Effector CD8-positive, alpha-beta T cell (primary cell): ENCODE measurements around the gene BSPRY.

Experiments used
- DNase-seq: peaks from one replicate; lab custom pipeline; 2025; lab: John Stamatoyannopoulos, UW
- total RNA-seq, 4 experiments: gene quantifications; one replicate each; lab custom pipeline; 2026; lab: John Stamatoyannopoulos, UW

BSPRY gene
- 0.91 to 1.5 (median 1.1) reads per million in 4 experiments for total RNA-seq

DNA sequence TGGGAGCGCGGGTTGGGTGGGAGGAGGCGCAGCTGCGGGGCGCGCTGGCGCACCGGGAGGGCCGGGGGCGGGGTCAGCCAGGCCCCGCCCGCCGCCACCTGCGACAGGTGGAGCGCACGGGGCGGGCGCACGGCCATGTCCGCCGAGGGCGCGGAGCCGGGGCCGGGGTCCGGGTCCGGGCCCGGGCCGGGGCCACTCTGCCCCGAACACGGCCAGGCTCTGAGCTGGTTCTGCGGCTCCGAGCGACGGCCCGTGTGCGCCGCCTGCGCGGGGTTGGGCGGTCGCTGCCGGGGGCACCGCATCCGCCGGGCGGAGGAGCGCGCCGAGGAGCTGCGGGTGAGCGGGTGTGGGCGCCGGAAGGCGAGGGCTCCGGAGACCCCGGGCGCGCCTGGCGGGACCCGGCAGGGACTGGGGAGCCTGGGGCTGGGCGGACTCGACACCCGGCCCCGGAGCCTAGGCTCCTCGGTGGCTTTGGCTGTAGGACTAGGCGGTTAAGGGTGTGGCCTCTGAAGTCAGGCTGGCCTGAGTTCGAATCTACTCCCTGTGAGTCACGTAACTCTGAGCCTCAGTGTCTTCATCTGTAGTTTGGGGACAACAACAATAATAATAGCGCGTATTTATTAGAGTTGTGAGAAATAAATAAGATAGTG, at the start of gene BSPRY:
Gene BSPRY, plus strand, starts transcription at position 97 of the 650 bp plus-strand sequence. Its CDS starts 39 bp downstream, at position 136.
- no peak for DNase-seq

DNA sequence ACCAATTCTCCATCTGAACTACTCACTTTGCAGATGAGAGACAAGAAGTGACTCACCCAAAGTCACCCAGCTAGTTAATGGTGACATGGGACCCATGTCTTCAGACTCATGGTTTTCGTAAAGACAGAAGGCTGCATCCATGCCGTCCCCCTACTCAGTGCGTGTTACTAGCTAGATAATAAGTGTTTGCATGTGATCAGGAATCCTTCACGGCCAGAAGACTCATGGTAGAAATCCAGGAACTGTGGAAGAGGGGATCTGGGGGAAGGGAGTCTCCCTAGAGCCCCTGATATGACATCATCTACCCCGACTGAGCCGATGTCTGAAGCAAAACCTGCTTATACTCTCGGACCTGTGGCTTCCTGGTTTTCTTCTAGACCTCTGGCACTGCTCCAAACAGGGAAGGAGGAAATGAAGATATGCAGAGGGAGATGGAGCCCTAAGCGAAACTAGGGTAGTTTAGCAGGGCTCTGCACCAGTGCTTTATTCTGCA, 49.5 kb upstream of the BSPRY start:
- no peak for DNase-seq

DNA sequence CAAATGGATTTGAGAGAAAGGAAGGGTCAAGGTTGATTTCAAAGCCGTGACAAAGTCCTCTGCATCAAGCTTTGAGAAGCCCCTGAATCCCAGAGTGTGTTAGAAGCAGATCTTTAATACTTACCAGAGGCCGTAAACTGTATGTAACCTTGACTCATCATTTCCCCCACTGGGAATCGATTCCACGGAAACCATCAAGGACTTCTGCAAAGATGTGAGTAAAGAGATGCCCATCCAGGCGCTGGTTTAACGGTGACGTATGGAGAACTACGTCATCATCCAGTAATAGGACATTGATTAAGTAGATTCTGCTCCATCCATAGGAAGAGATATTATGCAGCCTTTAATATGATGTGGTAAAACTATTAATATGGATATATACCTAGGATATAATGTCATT, 47.8 kb upstream of the BSPRY start:
- no peak for DNase-seq

DNA sequence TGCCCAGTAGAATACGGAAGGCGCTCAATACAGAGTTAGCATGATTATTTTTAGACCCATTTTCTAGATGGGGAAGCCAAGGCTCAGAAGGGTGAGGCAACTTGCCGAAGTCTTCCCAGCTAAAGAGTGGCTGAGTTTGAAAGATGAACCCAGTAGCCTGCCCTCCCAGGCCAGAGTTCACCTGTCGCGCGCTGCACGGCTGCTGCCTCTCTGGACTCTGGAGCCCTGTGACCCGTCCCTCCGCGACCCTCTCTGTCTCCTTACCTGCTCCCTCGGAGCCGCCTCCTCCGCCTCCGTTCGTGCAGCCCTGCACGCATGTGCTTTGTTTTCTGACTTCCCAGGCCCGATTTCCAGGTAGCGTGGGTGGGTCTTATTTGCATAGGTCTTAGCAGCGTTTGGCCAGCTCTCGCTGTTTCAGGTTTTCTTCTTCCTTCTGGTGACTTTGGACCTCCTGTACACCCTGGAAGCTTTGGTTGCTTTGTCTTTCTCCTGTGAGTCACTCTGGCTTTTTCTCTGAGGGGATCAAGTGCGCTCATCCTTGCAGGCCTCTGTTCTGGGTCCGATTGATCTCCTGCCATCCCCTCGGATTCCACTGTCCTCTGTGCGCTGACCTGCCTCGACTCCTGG, 46.4 kb upstream of the BSPRY start, which contains the start of gene RNF183:
Gene RNF183, minus strand, starts transcription at position 585 of the 627 bp plus-strand sequence. CDS start 5,192 bp downstream, outside the sequence.
- DNase-seq: no peak

DNA sequence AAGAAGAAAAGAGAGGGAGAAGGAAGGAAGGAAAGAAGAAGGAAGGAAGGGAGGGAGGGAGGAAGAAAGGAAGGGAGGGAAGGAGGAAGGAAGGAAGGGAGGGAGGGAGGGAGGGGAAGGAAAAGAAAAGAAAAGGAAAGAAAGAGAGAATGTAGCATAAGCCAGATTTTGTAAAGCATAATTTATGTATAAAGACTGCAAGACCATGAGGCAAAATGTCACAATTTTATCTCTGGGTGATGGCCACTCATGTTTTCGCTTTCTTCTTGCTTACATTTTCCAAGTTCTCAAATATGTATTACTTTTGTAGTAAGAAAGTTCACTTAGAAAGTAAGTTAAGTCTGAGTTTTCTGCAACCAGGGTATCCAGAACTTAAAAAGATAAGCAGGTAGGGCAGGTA, 42.8 kb upstream of the BSPRY start:
- DNase-seq: no peak

DNA sequence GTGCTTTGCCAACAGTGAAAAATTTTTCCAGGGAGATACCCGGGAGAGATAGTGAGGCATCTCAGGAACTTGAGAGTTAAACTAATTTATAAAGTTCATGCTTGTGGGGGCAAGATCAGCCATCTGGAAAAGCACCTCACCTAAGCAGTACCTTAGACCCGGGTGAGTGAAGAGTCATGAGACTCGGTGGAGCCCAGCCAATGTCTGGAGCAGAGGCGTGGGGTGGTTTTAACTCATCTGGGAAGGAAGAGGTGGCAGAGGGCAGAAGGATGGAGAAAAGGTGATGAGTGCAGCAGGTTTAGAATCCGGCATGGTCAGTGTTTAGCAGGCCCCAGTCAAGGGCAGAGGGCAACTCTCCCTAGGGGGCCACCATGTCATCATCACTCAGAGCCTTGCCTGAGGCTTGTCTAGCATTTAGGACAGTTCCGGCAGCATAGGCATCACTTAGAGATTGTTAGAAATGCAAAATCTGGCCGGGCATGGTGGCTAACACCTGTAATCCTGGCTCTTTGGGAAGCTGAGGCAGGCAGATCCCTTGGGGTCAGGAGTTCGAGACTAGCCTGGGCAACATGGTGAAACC, 41.9 kb upstream of the BSPRY start:
- DNase-seq: no peak

DNA sequence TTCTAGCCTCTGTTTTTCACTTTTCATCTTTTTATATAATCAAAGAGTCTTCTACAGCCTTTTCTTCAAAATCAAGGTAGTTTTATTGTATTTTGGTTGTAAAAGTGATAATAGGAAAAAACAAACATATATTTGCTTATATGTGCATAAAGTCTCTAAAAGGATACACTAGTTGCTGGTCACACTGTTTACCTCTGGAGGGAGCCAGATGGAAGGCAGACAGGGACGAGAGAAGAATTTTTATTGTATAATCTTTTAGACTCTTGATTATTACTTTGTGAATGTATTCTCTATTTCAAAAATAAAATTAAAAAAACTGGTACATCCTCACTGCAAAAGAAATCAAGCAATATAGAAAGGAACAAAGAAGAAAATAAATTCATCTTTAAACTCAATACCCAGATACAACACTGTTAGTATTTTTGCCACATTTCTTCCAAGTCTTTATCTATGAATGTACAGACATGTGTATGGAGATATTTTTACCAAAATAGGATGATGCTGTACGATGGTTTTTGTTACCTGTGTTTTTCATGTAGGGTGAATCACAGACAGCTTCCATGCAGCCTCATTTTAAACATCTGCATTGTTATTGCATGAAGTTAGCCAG, 40.0 kb upstream of the BSPRY start:
- no peak for DNase-seq

DNA sequence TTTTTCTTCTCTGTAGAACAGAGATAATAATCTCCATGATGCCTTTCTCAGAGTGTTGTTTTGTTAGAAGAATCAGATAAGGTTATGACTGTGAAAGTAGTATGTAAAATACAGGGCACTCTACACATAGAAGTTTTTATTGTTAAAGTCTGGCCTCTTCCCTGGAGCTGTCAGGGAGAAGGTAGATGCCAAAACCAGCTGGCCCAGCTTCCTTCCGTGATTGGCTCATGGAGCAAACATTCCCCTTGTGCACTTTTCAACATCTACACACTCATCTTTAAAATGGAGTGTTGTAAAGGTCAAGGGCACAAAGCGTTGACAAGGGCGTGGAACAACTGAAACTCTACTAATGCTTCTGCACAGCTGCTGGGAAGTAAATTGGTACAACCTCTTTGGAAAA, 38.8 kb upstream of the BSPRY start:
- no peak for DNase-seq

DNA sequence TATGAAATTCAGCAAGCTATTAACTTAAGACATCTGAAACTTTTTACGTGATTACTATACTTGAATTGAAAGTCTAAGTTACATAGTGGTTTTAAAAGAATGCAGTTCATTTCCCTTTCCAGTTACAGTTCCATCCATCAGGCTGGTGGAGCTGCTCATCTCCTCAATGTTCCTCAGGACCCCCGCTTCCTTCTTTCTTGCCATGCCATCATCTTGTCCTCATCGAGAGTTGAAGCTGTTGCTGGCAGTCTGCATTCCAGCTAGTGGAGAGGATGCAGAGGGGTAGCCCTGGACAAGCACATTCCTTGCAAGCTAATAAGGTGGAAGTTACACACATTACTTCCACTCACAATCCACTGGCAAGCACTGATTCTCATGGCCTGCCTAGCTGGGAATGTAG, 37.4 kb upstream of the BSPRY start:
- no peak for DNase-seq

DNA sequence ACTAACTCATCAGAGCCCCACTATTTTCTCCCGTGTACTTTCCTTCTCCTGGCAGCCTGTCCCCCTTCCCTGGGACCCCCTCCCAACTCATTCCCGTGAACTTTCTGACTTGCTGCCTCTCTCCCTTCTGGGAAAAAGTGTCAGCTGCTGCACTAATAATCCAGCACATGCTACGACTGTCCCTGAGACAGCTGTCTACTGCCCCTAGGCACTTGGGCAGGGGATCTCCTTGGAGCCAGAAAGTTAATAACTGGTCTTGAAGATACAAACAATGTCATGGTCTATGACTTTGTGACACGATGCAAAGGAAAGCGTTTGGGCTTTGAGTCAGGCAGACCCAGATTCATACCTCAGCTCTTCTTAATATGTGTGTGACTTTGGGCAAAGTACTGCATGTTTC, 36.1 kb upstream of the BSPRY start:
- no peak for DNase-seq

DNA sequence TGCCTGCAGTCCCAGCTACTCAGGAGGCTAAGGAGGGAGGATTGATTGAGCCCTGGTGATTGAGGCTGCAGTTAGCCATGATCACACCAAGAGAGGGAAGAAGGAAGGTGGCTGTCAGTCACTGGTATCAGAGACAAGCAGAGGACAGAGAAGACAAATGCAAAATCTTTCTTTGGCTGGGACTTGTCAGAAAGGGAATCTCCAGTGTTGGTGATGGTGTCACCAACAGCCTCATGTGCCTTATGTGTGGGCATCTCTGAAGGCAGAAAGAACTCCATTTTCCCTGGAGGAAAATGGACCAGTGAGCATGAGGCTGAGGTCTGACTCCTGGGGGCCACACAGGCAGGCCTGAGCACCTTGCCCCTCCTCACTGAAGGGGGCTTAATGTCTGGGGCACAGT, 34.1 kb upstream of the BSPRY start:
- no peak for DNase-seq

DNA sequence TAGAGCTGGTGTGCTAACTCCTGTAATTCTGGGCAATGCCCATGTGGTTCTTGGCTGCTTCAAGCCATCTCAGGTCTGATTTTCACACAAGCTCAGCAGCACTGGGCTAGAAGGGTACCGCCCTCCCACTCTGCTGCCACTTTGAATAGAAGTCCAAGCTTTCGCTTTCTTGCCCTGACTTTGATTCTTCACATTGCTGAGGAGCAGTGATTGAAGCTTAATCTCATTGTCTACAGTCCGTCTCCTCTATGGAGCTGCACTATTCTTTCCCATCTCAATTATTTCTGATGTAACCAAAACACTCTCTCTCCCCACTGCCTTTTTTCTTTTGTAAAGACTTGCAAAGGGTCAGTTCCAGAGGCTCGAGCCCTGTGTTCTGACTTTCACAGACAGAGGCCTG, 33.3 kb upstream of the BSPRY start:
- DNase-seq: no peak

DNA sequence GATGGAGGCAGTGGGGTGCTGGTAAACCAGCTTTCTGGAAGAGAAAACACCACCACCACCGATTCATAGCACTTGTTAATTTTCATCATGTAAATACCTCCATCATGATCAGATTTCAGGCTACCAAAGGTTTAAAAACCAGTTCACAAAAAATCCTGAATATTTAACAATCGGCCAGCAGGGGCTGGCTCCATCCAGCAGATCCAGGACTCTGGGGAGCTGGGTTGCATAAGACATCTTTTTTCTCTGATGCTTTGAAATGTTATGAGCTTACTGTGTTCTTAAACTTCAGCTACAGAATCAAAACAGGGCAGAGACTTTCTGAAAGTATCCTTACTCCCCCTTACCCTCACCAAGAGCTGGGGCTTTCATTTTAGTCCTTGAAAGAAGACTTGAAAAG, 31.6 kb upstream of the BSPRY start:
- no peak for DNase-seq

DNA sequence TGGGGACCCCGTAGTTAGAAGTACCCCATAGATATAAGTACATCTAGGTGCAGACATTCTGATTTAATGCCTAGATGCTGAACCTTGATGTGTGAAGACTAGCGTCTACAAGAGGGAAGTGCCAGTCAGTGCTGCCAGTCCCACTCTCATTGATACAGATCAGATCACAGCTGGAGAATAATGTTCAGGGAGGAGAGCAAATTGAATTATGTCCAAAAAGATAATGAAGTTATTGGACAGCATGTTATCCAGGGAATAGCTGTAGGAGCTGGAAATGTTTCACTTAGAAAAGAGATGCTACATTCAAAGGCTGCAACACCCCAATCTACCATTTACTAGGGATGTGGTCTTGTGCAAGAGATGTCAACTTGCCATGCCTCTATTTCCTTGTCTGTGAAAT, 30.3 kb upstream of the BSPRY start:
- DNase-seq: no peak

DNA sequence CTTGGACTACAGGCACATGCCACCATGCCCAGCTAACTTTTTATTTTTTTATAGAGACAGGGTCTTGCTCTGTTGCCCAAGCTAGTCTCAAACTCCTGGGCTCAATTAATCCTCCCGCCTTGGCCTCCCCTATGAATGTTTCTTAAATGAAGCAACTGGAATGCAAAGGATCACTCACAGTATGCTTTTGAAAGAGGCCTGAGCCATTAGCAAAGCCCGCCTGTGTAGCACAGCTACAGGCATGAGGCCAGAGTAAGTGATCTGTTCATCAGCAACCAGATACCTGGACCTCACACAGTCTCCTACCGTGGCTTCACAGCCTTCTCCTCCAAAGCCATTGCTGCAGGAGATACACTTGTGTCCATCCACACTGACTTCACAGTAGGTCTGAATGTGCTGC, 29.3 kb upstream of the BSPRY start:
- DNase-seq: no peak

DNA sequence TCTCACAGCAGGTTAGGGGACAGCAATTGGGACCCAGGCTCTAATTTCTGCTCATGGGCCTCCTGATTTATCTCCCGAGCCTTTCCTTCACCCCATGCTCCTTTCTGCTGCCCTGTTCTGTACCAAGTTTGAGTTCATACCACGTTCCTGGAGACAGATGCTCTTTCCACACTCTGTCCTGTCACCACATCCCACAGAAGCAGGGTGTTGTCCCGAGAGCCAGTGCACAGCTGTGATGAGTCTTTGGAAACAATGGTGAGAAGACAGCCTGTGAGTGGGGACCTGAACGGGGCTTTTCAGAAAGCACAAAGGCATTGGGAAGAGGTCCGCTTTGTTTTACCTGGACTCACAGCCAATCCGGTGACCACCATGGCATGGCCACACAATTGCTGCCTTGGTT, 26.7 kb upstream of the BSPRY start:
- DNase-seq: no peak

DNA sequence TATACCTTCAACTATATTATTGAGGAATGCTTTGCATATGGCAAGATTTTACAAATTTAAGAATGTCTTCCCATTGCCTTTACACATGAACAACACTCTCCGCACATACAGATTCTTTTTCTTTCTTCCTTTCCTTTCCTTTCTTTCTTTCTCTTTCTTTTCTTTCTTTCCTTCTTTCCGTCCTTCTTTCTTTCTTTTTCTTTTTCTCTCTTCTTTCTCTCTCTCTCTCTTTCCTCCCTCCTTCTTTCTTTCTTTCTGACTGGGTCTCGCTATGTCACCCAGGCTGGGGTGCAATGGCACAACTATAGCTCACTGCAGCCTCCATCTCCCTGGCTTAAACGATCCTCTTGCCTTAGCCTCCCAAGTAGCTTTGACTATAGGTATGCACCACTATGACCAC, 23.1 kb upstream of the BSPRY start:
- no peak for DNase-seq

DNA sequence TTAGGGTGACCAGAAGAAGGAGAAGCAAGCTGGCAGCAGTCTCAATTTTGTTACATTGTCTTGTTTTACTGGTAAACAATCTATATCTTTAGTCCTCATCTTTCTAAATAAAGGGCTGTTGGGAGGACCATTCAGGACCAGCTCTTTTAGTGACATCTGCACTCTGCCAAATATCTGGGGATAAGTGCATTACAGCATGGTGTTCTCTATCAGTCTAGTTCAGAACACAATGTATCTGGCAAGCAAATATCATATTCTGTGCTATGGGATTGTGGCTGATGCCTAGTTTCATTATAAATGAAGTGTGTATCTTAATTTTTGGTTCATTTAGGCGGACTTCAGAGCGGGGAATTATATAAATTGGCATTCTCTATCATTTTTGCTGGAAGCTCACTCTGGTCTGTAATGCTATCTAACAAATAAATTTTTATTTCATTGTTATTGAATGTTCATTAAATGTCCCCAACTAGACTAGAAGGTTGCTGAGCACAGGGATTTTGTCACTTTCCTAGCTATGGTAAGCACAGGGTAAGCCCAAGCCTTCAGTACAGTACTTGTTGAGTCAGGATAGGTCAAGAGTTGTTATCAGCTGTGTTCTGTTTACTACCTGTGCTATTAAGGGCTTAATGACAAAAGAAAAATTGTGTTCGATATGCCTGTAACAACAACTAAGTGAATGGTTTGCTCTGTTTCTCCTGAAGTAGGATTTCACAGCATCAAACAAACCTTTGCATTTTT, 21.1 kb upstream of the BSPRY start:
- DNase-seq: no peak

DNA sequence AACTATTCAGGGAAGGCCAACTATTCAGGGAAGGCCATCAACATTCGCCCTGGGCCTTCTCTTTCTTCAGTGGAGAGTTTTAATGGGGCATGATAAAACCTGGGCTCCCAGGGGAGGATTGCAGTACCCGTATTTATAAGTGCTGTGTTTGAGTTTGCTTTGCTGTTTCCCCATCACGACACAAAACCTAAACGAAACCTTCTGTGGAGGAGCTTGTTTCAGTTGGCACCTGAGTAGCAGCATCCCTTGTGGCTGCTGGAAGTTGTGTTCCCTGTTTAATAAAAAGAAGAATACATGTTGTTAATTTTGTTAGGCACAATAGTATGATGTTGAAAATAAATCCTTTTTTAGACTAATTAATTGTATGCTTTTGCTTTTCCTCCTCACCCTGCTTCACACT, 17.6 kb upstream of the BSPRY start:
- DNase-seq: no peak

DNA sequence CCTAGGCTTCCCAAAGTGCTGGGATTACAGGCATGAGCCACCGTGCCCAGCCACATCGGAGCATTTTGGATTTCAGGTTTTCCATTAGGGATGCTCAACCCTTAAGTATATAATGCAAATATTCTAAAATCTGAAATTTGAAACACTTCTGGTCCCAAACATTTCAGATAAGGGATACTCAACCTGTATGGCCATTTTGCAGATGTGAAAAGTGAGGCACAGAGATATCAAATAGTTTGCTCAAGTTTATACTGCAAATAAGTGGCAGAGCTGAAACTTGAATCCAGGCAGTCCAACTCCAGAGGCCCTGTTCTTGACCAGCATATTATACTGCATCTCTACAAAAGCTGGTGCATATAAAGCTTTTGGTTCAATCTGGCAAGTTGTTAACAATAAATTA, 11.6 kb upstream of the BSPRY start:
- no peak for DNase-seq

DNA sequence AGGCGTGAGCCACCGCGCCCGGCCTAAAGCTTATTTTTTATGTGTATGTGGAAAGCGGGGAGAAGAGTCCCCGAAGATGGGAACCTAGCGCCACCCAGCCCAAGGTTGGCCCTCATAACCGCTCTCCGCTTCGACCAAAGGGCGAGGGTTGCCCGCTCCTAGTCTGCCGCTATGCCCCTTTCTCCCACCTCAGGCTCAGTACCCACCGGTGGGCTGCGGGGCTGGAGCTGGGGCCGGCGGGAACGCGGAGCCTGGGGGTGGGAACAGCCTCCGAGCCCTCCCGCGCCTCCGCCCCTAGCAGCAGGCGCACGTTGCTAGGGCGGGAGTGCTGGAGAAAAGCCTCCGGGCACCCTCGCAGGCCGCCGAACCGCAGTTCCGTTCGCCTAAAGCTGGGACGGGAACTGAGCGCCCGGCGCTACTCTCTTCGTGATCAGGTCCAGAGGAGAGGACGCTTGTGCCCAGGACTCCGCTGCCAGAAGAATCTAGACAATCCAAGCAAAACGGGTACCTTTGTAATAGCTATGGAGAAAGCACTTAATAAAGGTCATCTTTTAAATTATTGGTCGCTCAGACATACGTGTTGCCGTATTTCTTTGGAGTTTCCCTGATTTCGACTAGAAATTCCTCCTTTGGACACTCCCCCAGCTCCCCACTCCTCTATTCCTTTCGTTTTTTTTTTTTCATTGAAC, 9.2 kb upstream of the BSPRY start, which contains the start of gene WDR31:
Gene WDR31, minus strand, starts transcription at position 265 of the 689 bp plus-strand sequence. CDS start 8,253 bp downstream, outside the sequence.
- DNase-seq: peak; percentile 57
